GM12872 (cell line): ENCODE data around the gene UCMA.

Experiments used
- CTCF ChIP-seq: IDR thresholded peaks from 3 replicates; pipeline ENCODE4 v1.5.1; 2011; ENCODE audit warnings: low read depth, mild to moderate bottlenecking, low read length, moderate library complexity; ENCODE audit not compliant: insufficient read depth

Gene UCMA

GRCh38 chr10:13263591-13263990, 29.4 kb upstream of the UCMA start:
- TF ChIP-seq CTCF = no peak

- TF ChIP-seq CTCF = no peak
Observed at GRCh38 chr10:13262433-13262832, 28.3 kb upstream of the UCMA start.

GRCh38 chr10:13257621-13258140, 23.5 kb upstream of the UCMA start:
- no peak for TF ChIP-seq CTCF

GRCh38 chr10:13256627-13257026, 22.5 kb upstream of the UCMA start:
- no peak for TF ChIP-seq CTCF

GRCh38 chr10:13253726-13254125, 19.6 kb upstream of the UCMA start:
- TF ChIP-seq CTCF = no peak

- no peak for TF ChIP-seq CTCF
Observed at GRCh38 chr10:13247784-13248183, 13.6 kb upstream of the UCMA start.

GRCh38 chr10:13247246-13247645, 13.1 kb upstream of the UCMA start:
- no peak for TF ChIP-seq CTCF

GRCh38 chr10:13241613-13242012, 7.4 kb upstream of the UCMA start:
- TF ChIP-seq CTCF = no peak
